Loucy (cell line): ENCODE measurements around the gene DEGS1.

Experiments
- H2AFZ ChIP-seq: fragments of 200-600 bp; sonication (generic); 2 replicates; pipeline ENCODE4 v1.6.0; 2016; ENCODE audit warnings: antibody characterized with exemption, mild to moderate bottlenecking, low read length, moderate library complexity
- H3F3A ChIP-seq: fragments of 200-600 bp; 2 replicates; pipeline ENCODE4 v1.6.0; 2016; ENCODE audit warnings: antibody characterized with exemption, low read depth, mild to moderate bottlenecking
- H3K27me3 ChIP-seq: fragments of 200-600 bp; sonication (generic); 2 replicates; pipeline ENCODE4 v1.6.1; 2014; ENCODE audit warnings: low read length, mild to moderate bottlenecking; ENCODE audit not compliant: insufficient read depth, poor library complexity, severe bottlenecking
- H3K36me3 ChIP-seq: fragments of 200-600 bp; sonication (generic); 2 replicates; pipeline ENCODE4 v1.6.1; 2016; ENCODE audit warnings: low read length; ENCODE audit not compliant: insufficient read depth
- H3K4me1 ChIP-seq: fragments of 200-600 bp; sonication (generic); 2 replicates; pipeline ENCODE4 v1.5.1; 2014; ENCODE audit warnings: low read length, mild to moderate bottlenecking; ENCODE audit not compliant: insufficient read depth, poor library complexity, severe bottlenecking
- H3K4me2 ChIP-seq: fragments of 200-600 bp; sonication (generic); 2 replicates; pipeline ENCODE4 v1.6.0; 2014; ENCODE audit warnings: antibody characterized with exemption, low read length, low read depth, mild to moderate bottlenecking; ENCODE audit not compliant: poor library complexity, severe bottlenecking
- H3K4me3 ChIP-seq: fragments of 200-600 bp; sonication (generic); 2 replicates; pipeline ENCODE4 v1.5.1; 2014; ENCODE audit warnings: low read length, mild to moderate bottlenecking, mixed read lengths; ENCODE audit not compliant: poor library complexity, severe bottlenecking
- H3K79me2 ChIP-seq: fragments of 200-600 bp; sonication (generic); 2 replicates; pipeline ENCODE4 v1.6.1; 2014; ENCODE audit warnings: low read length; ENCODE audit not compliant: insufficient read depth
- H3K9ac ChIP-seq: fragments of 200-600 bp; sonication (generic); 2 replicates; pipeline ENCODE4 v1.6.0; 2014; ENCODE audit warnings: mild to moderate bottlenecking, low read depth, low read length, moderate library complexity; ENCODE audit not compliant: poor library complexity, severe bottlenecking
- H3K9me2 ChIP-seq: fragments of 200-600 bp; sonication (generic); replicated peaks from 2 replicates; pipeline ENCODE4 v1.6.1; 2016; ENCODE audit warnings: low read depth, low read length, mixed read lengths
- H3K9me3 ChIP-seq: fragments of 200-600 bp; sonication (generic); 2 replicates; pipeline ENCODE4 v1.6.1; 2014; ENCODE audit warnings: mild to moderate bottlenecking, antibody characterized with exemption, low read length, low read depth; ENCODE audit not compliant: insufficient read depth
- H4K20me1 ChIP-seq: fragments of 200-600 bp; sonication (generic); 2 replicates; pipeline ENCODE4 v1.6.0; 2014; ENCODE audit warnings: antibody characterized with exemption, low read length, mild to moderate bottlenecking; ENCODE audit not compliant: insufficient read depth, poor library complexity, severe bottlenecking
- CTCF ChIP-seq: fragments of 200-600 bp; sonication (generic); conservative IDR thresholded peaks from 2 replicates; pipeline ENCODE4 v1.5.1; 2014; ENCODE audit warnings: mild to moderate bottlenecking, antibody characterized with exemption, low read length
- EZH2phosphoT487 ChIP-seq: fragments of 200-600 bp; IDR thresholded peaks from 2 replicates; pipeline ENCODE4 v1.6.1; 2018; ENCODE audit warnings: antibody characterized with exemption, mild to moderate bottlenecking, moderate library complexity, borderline replicate concordance

DEGS1 gene

GRCh38 chr1:224189561-224189960, 6.5 kb downstream of the DEGS1 start:
- H3K4me1 ChIP-seq = peaks cover 27% of the 10 kb centered on the region
- peaks cover 68% of the 10 kb centered on the region for H3K79me2 ChIP-seq
- peaks cover 23% of the 10 kb centered on the region; the same call in 1 of the 2 replicates for H3K36me3 ChIP-seq
- no peaks in the 10 kb centered on the region; the same call in 1 of the 2 replicates for H3K9me3 ChIP-seq
- H4K20me1 ChIP-seq = peaks cover 52% of the 10 kb centered on the region
- H3K9ac ChIP-seq = no peak overlapping the region
- H3K4me2 ChIP-seq = peak overlapping the region; percentile 54
- peak overlapping the region; percentile 6 for H3K4me3 ChIP-seq
- no peaks in the 10 kb centered on the region for H3K9me2 ChIP-seq
- H2AFZ ChIP-seq = no peak overlapping the region
- H3K27me3 ChIP-seq = no peaks in the 10 kb centered on the region
- TF ChIP-seq CTCF = no peak
- no peaks in the 10 kb centered on the region; the same call in 1 of the 2 replicates for H3F3A ChIP-seq

DNA sequence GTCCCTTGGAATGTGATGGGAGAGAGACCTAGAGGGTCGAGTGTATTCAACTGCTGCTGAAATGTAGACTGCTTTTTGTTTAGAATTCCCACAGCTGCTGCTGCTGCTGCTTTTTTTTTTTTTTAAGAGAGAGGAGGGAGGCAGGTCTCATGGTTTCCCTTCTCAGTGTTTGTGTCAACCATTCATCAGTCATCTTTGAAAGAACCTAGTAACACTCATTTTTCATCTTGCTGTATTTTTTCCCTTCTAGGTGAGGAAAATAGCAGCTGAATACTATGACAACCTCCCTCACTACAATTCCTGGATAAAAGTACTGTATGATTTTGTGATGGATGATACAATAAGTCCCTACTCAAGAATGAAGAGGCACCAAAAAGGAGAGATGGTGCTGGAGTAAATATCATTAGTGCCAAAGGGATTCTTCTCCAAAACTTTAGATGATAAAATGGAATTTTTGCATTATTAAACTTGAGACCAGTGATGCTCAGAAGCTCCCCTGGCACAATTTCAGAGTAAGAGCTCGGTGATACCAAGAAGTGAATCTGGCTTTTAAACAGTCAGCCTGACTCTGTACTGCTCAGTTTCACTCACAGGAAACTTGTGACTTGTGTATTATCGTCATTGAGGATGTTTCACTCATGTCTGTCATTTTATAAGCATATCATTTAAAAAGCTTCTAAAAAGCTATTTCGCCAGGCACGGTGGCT, 9.2 kb downstream of the DEGS1 start:
- H3K27me3 ChIP-seq = no peaks in the 10 kb centered on the region
- H3K79me2 ChIP-seq = peaks cover 41% of the 10 kb centered on the region
- H3K9me2 ChIP-seq = no peaks in the 10 kb centered on the region
- TF ChIP-seq CTCF = no peak
- no peak for TF ChIP-seq EZH2phosphoT487
- peaks cover 10% of the 10 kb centered on the region for H3K4me1 ChIP-seq
- no peak overlapping the region for H2AFZ ChIP-seq
- H3K4me2 ChIP-seq = no peak overlapping the region
- no peaks in the 10 kb centered on the region; the same call in 1 of the 2 replicates for H3F3A ChIP-seq
- H3K36me3 ChIP-seq = peaks cover 23% of the 10 kb centered on the region; the same call in 1 of the 2 replicates
- H4K20me1 ChIP-seq = peaks cover 33% of the 10 kb centered on the region
- no peak overlapping the region for H3K4me3 ChIP-seq
- H3K9me3 ChIP-seq = no peaks in the 10 kb centered on the region; the same call in 1 of the 2 replicates
- no peak overlapping the region for H3K9ac ChIP-seq

GRCh38 chr1:224193319-224193966, 10.4 kb downstream of the DEGS1 start:
- Histone ChIP-seq H3K79me2 (peaks cover 29% of the 10 kb centered on the region), H3K9me2 (no peaks in the 10 kb centered on the region), H3K9me3 (no peaks in the 10 kb centered on the region; the same call in 1 of the 2 replicates), H3F3A (no peaks in the 10 kb centered on the region; the same call in 1 of the 2 replicates), H2AFZ (no peak overlapping the region), H3K4me3 (no peak overlapping the region), H3K4me2 (no peak overlapping the region), H3K9ac (no peak overlapping the region), H3K36me3 (peaks cover 23% of the 10 kb centered on the region; the same call in 1 of the 2 replicates), H3K4me1 (peaks cover 8% of the 10 kb centered on the region), H3K27me3 (no peaks in the 10 kb centered on the region), H4K20me1 (peaks cover 22% of the 10 kb centered on the region)
- no peak for TF ChIP-seq CTCF
- no peak for TF ChIP-seq EZH2phosphoT487
